ENCODE results near the gene WSCD1.

DNA sequence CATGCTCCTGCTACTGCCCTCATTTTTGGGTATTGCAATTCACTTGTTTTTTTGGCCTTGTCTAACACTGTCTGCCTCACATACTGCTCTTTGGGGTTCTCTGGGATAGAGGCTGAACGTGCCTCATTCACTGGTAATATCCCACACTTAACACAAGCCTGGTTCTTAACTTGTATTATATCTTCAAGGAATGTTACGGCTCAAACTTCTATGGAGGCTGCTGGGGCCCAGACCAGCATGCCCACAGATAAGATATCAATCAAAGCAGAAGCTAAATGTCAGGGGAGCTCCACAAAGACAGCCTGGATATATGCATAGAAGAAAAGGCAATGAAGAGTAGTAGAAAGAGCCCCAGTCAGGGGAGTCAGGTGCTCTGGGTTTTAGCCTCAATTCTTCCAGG lies 103.5 kb downstream of the WSCD1 start:
- TF ChIP-seq ISL1 (CRISPR knock-in tag; IDR thresholded peaks at IDR 0.05) = no peak
- TF ChIP-seq ZFP30 (CRISPR knock-in tag; IDR thresholded peaks at IDR 0.05) = no peak
- TF ChIP-seq GLIS3 (CRISPR knock-in tag; IDR thresholded peaks at IDR 0.05) = no peak
- no peak for TF ChIP-seq CSDC2 (CRISPR knock-in tag; IDR thresholded peaks at IDR 0.05)
- TF ChIP-seq, protein P1, sequence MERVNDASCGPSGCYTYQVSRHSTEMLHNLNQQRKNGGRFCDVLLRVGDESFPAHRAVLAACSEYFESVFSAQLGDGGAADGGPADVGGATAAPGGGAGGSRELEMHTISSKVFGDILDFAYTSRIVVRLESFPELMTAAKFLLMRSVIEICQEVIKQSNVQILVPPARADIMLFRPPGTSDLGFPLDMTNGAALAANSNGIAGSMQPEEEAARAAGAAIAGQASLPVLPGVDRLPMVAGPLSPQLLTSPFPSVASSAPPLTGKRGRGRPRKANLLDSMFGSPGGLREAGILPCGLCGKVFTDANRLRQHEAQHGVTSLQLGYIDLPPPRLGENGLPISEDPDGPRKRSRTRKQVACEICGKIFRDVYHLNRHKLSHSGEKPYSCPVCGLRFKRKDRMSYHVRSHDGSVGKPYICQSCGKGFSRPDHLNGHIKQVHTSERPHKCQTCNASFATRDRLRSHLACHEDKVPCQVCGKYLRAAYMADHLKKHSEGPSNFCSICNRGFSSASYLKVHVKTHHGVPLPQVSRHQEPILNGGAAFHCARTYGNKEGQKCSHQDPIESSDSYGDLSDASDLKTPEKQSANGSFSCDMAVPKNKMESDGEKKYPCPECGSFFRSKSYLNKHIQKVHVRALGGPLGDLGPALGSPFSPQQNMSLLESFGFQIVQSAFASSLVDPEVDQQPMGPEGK (CRISPR knock-in tag; IDR thresholded peaks at IDR 0.05; ENCODE audit: borderline replicate concordance) = no peak
- TF ChIP-seq, protein P2, sequence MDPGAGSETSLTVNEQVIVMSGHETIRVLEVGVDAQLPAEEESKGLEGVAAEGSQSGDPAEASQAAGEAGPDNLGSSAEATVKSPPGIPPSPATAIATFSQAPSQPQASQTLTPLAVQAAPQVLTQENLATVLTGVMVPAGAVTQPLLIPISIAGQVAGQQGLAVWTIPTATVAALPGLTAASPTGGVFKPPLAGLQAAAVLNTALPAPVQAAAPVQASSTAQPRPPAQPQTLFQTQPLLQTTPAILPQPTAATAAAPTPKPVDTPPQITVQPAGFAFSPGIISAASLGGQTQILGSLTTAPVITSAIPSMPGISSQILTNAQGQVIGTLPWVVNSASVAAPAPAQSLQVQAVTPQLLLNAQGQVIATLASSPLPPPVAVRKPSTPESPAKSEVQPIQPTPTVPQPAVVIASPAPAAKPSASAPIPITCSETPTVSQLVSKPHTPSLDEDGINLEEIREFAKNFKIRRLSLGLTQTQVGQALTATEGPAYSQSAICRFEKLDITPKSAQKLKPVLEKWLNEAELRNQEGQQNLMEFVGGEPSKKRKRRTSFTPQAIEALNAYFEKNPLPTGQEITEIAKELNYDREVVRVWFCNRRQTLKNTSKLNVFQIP (CRISPR knock-in tag; IDR thresholded peaks at IDR 0.05; ENCODE audit: borderline replicate concordance, low read depth) = no peak
- TF ChIP-seq OSR1 (CRISPR knock-in tag; IDR thresholded peaks at IDR 0.05) = no peak
- TF ChIP-seq RARB (CRISPR knock-in tag; IDR thresholded peaks at IDR 0.05) = no peak
- TF ChIP-seq ARNTL (CRISPR knock-in tag; IDR thresholded peaks at IDR 0.05; ENCODE audit: borderline replicate concordance, low read depth) = no peak
- TF ChIP-seq TCF4 (CRISPR knock-in tag; IDR thresholded peaks at IDR 0.05; ENCODE audit: borderline replicate concordance) = no peak
- no peak for TF ChIP-seq ZC3H10 (CRISPR knock-in tag; IDR thresholded peaks at IDR 0.05)
- TF ChIP-seq SNAI2 (CRISPR knock-in tag; IDR thresholded peaks at IDR 0.05) = no peak
- TF ChIP-seq BACH2 (CRISPR knock-in tag; IDR thresholded peaks at IDR 0.05; ENCODE audit: borderline replicate concordance) = no peak
- TF ChIP-seq, protein P3, sequence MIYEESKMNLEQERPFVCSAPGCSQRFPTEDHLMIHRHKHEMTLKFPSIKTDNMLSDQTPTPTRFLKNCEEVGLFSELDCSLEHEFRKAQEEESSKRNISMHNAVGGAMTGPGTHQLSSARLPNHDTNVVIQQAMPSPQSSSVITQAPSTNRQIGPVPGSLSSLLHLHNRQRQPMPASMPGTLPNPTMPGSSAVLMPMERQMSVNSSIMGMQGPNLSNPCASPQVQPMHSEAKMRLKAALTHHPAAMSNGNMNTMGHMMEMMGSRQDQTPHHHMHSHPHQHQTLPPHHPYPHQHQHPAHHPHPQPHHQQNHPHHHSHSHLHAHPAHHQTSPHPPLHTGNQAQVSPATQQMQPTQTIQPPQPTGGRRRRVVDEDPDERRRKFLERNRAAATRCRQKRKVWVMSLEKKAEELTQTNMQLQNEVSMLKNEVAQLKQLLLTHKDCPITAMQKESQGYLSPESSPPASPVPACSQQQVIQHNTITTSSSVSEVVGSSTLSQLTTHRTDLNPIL (CRISPR knock-in tag; IDR thresholded peaks at IDR 0.05; ENCODE audit: low read depth) = no peak
